IPS-18c (cell line): ENCODE results near the gene SDCCAG8.

Experiments
- H3K4me3 ChIP-seq: 2 replicates; pipeline ENCODE4 v1.7.0; 2013; ENCODE audit warnings: low read depth, mild to moderate bottlenecking, low read length, moderate library complexity; ENCODE audit not compliant: insufficient read depth
- H3K9me3 ChIP-seq: one replicate; pipeline ENCODE4 v1.6.1; 2013; ENCODE audit warnings: mild to moderate bottlenecking, low read length, moderate library complexity; ENCODE audit not compliant: control insufficient read depth, insufficient read depth

Gene SDCCAG8

GRCh38 chr1:243269461-243269801 is 13.6 kb downstream of the SDCCAG8 start:
- Histone ChIP-seq H3K4me3 (no peak overlapping the region), H3K9me3 (no peaks in the 10 kb centered on the region)

GRCh38 chr1:243270097-243270864 is 14.4 kb downstream of the SDCCAG8 start:
- Histone ChIP-seq H3K4me3 (no peak overlapping the region), H3K9me3 (no peaks in the 10 kb centered on the region)

GRCh38 chr1:243271996-243272395 is 16.2 kb downstream of the SDCCAG8 start:
- Histone ChIP-seq H3K9me3 (no peaks in the 10 kb centered on the region), H3K4me3 (no peak overlapping the region)

- Histone ChIP-seq H3K9me3 (no peaks in the 10 kb centered on the region), H3K4me3 (no peak overlapping the region)
Observed at GRCh38 chr1:243272401-243272800, 16.6 kb downstream of the SDCCAG8 start.

- Histone ChIP-seq H3K9me3 (no peaks in the 10 kb centered on the region), H3K4me3 (no peak overlapping the region)
Observed at GRCh38 chr1:243273506-243273905, 17.7 kb downstream of the SDCCAG8 start.

GRCh38 chr1:243273945-243274344 is 18.1 kb downstream of the SDCCAG8 start:
- Histone ChIP-seq H3K9me3 (no peaks in the 10 kb centered on the region), H3K4me3 (no peak overlapping the region)

GRCh38 chr1:243275316-243275715 is 19.5 kb downstream of the SDCCAG8 start:
- H3K9me3 ChIP-seq, result no peaks in the 10 kb centered on the region

GRCh38 chr1:243280571-243281129 is 24.8 kb downstream of the SDCCAG8 start:
- Histone ChIP-seq H3K4me3 (no peak overlapping the region), H3K9me3 (no peaks in the 10 kb centered on the region)

More at GRCh38 chr1:243275316-243275715, 19.5 kb downstream of the SDCCAG8 start:
- no peak overlapping the region for H3K4me3 ChIP-seq

- Histone ChIP-seq H3K4me3 (no peak overlapping the region), H3K9me3 (no peaks in the 10 kb centered on the region)
Observed at GRCh38 chr1:243281672-243282071, 25.8 kb downstream of the SDCCAG8 start.

GRCh38 chr1:243286409-243287122 is 30.7 kb downstream of the SDCCAG8 start:
- no peaks in the 10 kb centered on the region for H3K9me3 ChIP-seq
- no peak overlapping the region for H3K4me3 ChIP-seq

- H3K4me3 ChIP-seq, result no peak overlapping the region
- no peaks in the 10 kb centered on the region for H3K9me3 ChIP-seq
Observed at GRCh38 chr1:243287123-243287460, 31.3 kb downstream of the SDCCAG8 start.

- Histone ChIP-seq H3K9me3 (no peaks in the 10 kb centered on the region), H3K4me3 (no peak overlapping the region)
Observed at GRCh38 chr1:243287652-243288051, 31.8 kb downstream of the SDCCAG8 start.

- Histone ChIP-seq H3K4me3 (no peak overlapping the region), H3K9me3 (no peaks in the 10 kb centered on the region)
Observed at GRCh38 chr1:243288062-243288461, 32.2 kb downstream of the SDCCAG8 start.

GRCh38 chr1:243291292-243291691 is 35.5 kb downstream of the SDCCAG8 start:
- no peak overlapping the region for H3K4me3 ChIP-seq

GRCh38 chr1:243292117-243292516 is 36.3 kb downstream of the SDCCAG8 start:
- Histone ChIP-seq H3K4me3 (no peak overlapping the region), H3K9me3 (no peaks in the 10 kb centered on the region)

More at GRCh38 chr1:243291292-243291691, 35.5 kb downstream of the SDCCAG8 start:
- no peaks in the 10 kb centered on the region for H3K9me3 ChIP-seq

- Histone ChIP-seq H3K4me3 (no peak overlapping the region), H3K9me3 (no peaks in the 10 kb centered on the region)
Observed at GRCh38 chr1:243293941-243294722, 38.3 kb downstream of the SDCCAG8 start.

GRCh38 chr1:243294723-243295121 is 38.9 kb downstream of the SDCCAG8 start:
- no peaks in the 10 kb centered on the region for H3K9me3 ChIP-seq
- no peak overlapping the region for H3K4me3 ChIP-seq

- Histone ChIP-seq H3K9me3 (no peaks in the 10 kb centered on the region), H3K4me3 (no peak overlapping the region)
Observed at GRCh38 chr1:243299069-243299468, 43.2 kb downstream of the SDCCAG8 start.
